HG03469 (cell line): ENCODE results near the gene TSHZ2.

ENCODE experiments used
- ATAC-seq: cut with Tn5 transposase; IDR thresholded peaks from one replicate; pipeline ENCODE4 v1.9.1; 2021; ENCODE audit warnings: mild to moderate bottlenecking, moderate library complexity, moderate number of reproducible peaks; ENCODE audit not compliant: unreplicated experiment

TSHZ2 gene

DNA sequence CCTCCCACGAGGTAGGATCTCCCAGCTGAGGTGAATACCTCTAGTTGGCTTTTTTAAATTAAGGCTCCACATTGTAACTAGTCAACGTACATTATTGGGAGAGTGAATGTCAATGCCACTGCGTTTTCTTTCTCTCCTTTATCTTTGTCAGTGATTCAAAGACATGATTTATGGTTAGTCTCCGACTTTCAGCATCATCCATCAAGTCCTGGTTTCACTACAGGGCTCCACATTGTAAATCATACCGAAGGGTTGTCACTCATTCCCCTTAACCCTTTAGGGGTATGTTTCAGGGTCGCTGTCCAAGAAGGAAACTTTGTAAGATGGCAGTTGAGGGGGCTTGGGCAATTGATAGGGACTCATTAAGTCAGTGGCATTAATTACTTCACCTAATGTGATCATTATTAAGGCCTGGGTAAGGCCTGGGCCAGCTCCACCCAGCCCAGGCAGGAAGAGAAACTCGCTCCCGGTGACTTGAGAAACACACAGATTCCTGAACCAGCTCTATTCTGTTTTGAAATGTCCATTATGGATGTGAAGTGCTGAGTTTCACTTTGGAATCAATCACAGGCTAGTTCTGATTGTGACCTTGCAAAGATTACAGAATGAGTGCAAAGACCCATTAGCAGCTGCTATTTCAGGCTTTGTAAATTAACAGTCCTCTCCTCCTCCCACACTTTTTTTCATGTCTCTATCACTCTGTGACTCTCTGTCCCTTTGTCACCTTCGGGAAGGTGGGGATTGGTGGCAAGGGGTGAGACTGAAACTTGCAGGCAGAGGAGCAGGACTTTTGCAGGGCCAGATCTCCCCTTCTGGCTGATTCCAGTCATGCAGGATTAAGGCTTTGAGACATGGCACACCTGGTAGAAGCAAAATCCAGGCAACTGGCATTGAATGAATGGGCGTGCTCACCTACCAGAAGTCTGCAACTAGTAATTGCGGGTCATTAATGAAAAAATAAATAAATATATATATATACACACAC lies 222.4 kb downstream of the TSHZ2 start:
- no peak for ATAC-seq

GRCh38 chr20:53195876-53196610 lies 223.9 kb downstream of the TSHZ2 start:
- no peak for ATAC-seq

GRCh38 chr20:53201588-53201987 lies 229.4 kb downstream of the TSHZ2 start:
- ATAC-seq = no peak

- ATAC-seq = no peak
Measured at GRCh38 chr20:53202777-53203176, 230.6 kb downstream of the TSHZ2 start.

- ATAC-seq = no peak
Measured at GRCh38 chr20:53205046-53205445, 232.9 kb downstream of the TSHZ2 start.

GRCh38 chr20:53208110-53208832 lies 236.1 kb downstream of the TSHZ2 start:
- ATAC-seq = no peak

- no peak for ATAC-seq
Measured at GRCh38 chr20:53210041-53210440, 237.9 kb downstream of the TSHZ2 start.

GRCh38 chr20:53210931-53211330 lies 238.8 kb downstream of the TSHZ2 start:
- ATAC-seq = no peak

GRCh38 chr20:53212018-53212417 lies 239.9 kb downstream of the TSHZ2 start:
- no peak for ATAC-seq

DNA sequence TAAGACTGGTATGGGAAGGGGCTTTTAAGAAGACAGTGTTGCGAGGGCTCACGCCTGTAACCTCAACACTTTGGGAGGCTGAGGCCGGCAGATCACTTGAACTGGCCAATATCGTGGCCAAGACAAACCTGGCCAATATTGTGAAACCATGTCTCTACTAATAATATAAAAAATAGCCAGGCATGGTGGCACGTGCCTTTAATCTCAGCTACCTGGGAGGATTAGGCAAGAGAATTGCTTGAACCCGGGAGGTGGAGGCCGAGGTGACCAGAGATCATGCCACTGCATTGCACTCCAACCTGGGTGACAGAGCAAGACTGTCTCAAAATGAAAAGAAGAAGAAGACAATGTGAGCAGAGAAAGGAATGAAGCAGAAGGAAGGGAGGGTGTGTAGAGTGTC lies 242.2 kb downstream of the TSHZ2 start:
- no peak for ATAC-seq

DNA sequence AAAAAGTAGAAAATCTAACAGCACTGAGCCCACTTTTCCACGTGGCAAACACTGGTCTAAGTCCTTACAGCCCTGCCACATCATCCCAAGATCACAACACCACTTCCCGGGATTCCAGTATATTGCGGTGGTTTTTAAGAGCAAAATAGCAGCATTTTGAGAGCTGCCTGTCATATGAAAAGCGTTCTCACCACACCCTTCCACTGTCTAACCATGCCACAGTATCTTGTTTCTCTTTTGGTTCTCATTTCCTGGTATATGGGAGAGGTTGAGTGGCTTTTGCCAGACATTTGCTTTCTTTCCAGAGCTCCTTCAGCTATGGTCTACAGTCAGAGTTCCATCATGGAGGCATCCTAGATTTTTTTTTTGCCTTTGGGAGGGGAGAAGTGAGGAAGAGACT lies 243.0 kb downstream of the TSHZ2 start:
- no peak for ATAC-seq

GRCh38 chr20:53216478-53216855 lies 244.3 kb downstream of the TSHZ2 start:
- ATAC-seq = no peak

DNA sequence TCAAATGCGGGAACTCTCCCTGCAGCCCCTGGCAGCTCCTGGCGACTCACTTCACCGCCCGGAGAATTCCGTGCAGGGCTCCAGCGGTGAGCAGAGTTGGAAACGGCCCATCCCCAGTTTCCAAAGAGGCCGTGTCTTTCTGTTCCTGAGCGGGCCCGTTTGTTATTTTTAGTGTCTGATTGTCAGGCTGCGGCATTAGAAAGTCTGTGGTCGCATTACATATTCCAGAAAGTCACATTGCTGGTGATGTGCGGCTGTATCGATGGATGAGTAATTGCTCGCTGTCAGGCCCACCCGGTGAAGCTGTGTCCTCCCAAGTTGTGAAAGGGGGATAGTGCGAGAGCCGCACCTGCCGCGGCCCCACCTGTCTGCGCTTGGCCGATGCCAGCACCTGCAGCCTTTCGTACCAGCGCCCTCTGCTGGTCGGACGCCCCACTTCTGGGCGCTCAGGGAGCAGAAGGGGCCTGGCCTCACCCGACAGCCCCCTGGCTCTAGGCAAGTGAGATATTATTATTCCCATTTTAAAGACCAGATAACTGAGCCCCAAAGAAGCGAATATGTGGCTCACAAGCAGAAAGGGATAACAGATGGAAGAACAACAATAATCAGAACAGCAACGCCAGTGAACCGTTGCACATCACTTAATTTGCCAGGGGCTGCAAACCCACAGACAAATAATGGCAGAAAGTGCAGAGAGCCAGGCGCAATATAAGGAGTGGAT lies 244.9 kb downstream of the TSHZ2 start:
- no peak for ATAC-seq

DNA sequence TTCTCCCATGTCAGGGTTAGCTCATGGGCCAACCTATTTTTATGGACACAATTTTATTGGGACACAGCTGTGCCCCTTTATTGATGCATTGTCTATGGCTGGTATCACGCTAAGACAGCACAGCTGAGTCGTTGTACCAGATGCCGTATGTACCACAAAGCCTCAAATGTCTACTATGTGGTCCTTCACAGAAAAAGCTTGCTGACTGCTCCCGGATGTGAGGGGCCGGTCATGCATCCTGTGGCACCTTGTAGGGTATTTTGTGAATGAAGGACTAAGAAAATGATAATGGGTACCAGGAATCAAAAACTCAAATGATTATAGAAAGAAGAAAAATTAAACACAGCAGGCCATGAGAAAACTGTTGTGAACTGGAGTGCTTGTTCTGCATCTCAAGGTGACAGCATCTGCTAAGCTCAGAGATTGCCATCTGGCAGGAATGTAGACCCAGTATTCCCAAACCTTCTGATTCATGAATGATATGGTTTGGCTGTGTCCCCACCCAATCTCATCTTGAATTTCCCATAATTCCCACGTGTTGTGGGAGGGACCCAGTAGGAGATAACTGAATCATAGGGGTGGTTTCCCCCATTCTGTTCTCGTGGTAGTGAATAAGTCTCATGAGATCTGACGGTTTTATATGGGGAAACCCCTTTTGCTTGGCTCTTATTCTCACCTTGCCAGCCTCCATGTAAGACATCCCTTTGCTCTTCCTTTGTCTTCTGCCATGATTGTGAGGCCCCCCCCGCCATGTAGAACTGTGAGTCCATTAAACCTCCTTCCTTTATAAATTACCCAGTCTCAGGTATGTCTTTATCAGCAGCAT lies 248.5 kb downstream of the TSHZ2 start:
- no peak for ATAC-seq

DNA sequence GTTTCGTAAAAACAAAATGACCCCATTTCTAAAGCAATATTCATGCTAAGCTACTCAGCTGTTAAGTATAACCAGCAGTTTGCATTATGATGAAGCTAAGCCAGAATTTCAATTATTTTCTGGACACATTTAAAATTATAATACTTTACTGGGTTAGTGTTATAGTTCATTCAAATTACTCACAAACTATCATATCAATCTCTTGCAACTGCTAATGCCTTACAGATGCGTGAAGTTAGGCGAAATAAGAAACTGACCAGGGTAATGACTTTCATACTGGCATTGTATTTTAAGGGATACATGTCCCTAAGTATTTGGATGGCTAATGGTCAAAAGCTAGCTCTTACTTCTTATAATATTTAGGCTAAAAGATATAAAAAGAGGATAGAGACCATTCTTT lies 249.6 kb downstream of the TSHZ2 start:
- ATAC-seq = no peak

DNA sequence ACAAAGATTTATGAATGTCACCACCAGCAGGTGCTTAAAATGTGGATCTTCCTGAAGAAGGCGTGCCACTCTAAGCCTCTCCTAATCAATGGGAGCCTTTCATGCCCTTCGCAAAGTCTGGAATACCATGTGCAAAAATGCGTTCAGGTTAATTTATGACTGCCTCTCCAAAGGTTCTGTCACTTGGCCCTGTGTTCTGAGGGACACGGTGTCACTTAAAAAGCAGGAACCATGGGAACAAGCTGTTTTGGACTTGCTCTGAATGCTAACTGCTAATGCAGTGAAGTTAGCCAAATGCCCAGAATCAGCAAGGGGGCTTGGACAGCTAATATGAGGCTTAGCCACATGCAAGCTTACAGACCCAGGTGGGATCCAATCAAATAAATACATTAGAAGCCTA lies 250.3 kb downstream of the TSHZ2 start:
- no peak for ATAC-seq

GRCh38 chr20:53222932-53223331 lies 250.8 kb downstream of the TSHZ2 start:
- ATAC-seq = no peak

- no peak for ATAC-seq
Measured at GRCh38 chr20:53223626-53224172, 251.5 kb downstream of the TSHZ2 start.

DNA sequence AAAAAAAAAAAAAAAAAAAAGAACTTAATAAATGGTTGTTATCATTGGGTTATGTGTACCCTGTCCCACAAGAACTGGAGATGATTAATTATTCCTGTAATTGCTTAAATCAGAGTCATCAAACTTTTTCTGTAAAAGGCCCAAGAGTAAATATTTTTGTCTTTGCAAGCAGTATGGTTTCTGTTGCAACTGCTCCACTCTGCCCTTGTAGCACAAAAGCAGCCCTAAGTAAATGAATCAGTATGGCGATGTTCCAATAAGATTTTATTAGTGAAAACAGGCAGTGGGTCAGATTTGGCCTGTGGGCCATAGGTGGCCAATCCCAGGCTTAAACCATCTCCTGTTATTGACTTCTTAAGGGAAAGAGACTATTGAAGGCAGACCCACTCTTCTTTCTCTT lies 252.7 kb downstream of the TSHZ2 start:
- ATAC-seq = no peak

- peak; percentile 56 for ATAC-seq
Measured at GRCh38 chr20:53226826-53227225, 254.7 kb downstream of the TSHZ2 start.
